SU-DHL-6 (cell line): Measurements from ENCODE around the gene TARBP1.

ENCODE experiments used
- H2AFZ ChIP-seq: fragments of 200-600 bp; sonication (generic); 2 replicates; pipeline ENCODE4 v1.6.1; 2014; ENCODE audit warnings: low read depth, mild to moderate bottlenecking, moderate library complexity, mixed read lengths, antibody characterized with exemption, low read length; ENCODE audit not compliant: severe bottlenecking
- H3F3A ChIP-seq: fragments of 200-600 bp; shearing (Covaris generic); 2 replicates; pipeline ENCODE4 v1.6.0; 2016; ENCODE audit warnings: antibody characterized with exemption, mild to moderate bottlenecking; ENCODE audit not compliant: insufficient read depth
- H3K27ac ChIP-seq: fragments of 200-600 bp; sonication (generic); 2 replicates; pipeline ENCODE4 v1.5.1; 2016; ENCODE audit warnings: low read depth, mild to moderate bottlenecking, low read length, moderate library complexity, mixed read lengths
- H3K27me3 ChIP-seq: fragments of 200-600 bp; sonication (generic), shearing (Covaris generic); 2 replicates; pipeline ENCODE4 v1.6.0; 2014; ENCODE audit warnings: mild to moderate bottlenecking, low read length
- H3K36me3 ChIP-seq: fragments of 200-600 bp; sonication (generic); 2 replicates; pipeline ENCODE4 v1.6.1; 2014; ENCODE audit warnings: mild to moderate bottlenecking, low read length, mixed read lengths
- H3K4me2 ChIP-seq: fragments of 300-600, 200-600 bp; shearing (Covaris generic), sonication (generic); 2 replicates; pipeline ENCODE4 v1.6.0; 2014; ENCODE audit warnings: low read length, low read depth, mild to moderate bottlenecking; ENCODE audit not compliant: poor library complexity, severe bottlenecking
- H3K4me3 ChIP-seq: fragments of 200-600 bp; sonication (generic); 2 replicates; pipeline ENCODE4 v1.5.1; 2014; ENCODE audit warnings: antibody characterized with exemption, low read length, mild to moderate bottlenecking, mixed read lengths; ENCODE audit not compliant: insufficient read depth, poor library complexity, severe bottlenecking
- H3K79me2 ChIP-seq: fragments of 200-600 bp; sonication (generic); 2 replicates; pipeline ENCODE4 v1.6.1; 2014; ENCODE audit warnings: mild to moderate bottlenecking, low read length, moderate library complexity; ENCODE audit not compliant: insufficient read depth
- H3K9ac ChIP-seq: fragments of 200-600 bp; sonication (generic); 2 replicates; pipeline ENCODE4 v1.7.0; 2014; ENCODE audit warnings: mild to moderate bottlenecking, low read length
- H3K9me2 ChIP-seq: fragments of 200-600 bp; sonication (generic); replicated peaks from 2 replicates; pipeline ENCODE4 v1.6.1; 2014; ENCODE audit warnings: low read length; ENCODE audit not compliant: insufficient read depth
- H3K9me3 ChIP-seq: fragments of 200-600 bp; sonication (generic); 2 replicates; pipeline ENCODE4 v1.6.1; 2014; ENCODE audit warnings: low read length, mixed read lengths; ENCODE audit not compliant: insufficient read depth
- H4K20me1 ChIP-seq: fragments of 200-600 bp; sonication (generic); 2 replicates; pipeline ENCODE4 v1.6.1; 2014; ENCODE audit warnings: low read depth, mild to moderate bottlenecking, antibody characterized with exemption, low read length, moderate library complexity, mixed read lengths
- CTCF ChIP-seq: fragments of 200-600 bp; sonication (generic); IDR thresholded peaks from one replicate; pipeline ENCODE4 v1.5.1; 2017; ENCODE audit warnings: antibody characterized with exemption, mild to moderate bottlenecking, low read length, moderate library complexity; ENCODE audit not compliant: insufficient read depth, poor library complexity, severe bottlenecking
- EZH2phosphoT487 ChIP-seq: fragments of 200-600 bp; sonication (generic), shearing (Covaris generic); conservative IDR thresholded peaks from 2 replicates; pipeline ENCODE4 v1.6.1; 2018; ENCODE audit warnings: mild to moderate bottlenecking, antibody characterized with exemption, low read length, moderate library complexity, mixed read lengths

The TARBP1 gene

GRCh38 chr1:234477386-234478151 is 1.4 kb downstream of the TARBP1 start:
- no peaks in the 10 kb centered on the region for H3K9me3 ChIP-seq
- no peaks in the 10 kb centered on the region for H3K27me3 ChIP-seq
- H3F3A ChIP-seq: no peaks in the 10 kb centered on the region; the same call in none of the 2 replicates
- H3K27ac ChIP-seq: peak overlapping the region; percentile 84
- peak overlapping the region; percentile 65 for H3K9ac ChIP-seq
- H3K4me3 ChIP-seq: peak overlapping the region; percentile 80
- peak overlapping the region; percentile 22 for H2AFZ ChIP-seq
- TF ChIP-seq CTCF: no peak
- TF ChIP-seq EZH2phosphoT487: no peak
- no peaks in the 10 kb centered on the region for H4K20me1 ChIP-seq
- no peaks in the 10 kb centered on the region for H3K9me2 ChIP-seq
- H3K36me3 ChIP-seq: no peaks in the 10 kb centered on the region
- H3K79me2 ChIP-seq: peaks cover 53% of the 10 kb centered on the region
- H3K4me2 ChIP-seq: peak overlapping the region; percentile 87

- peak overlapping the region; percentile 87 for H3K4me2 ChIP-seq
- H3K9me2 ChIP-seq: no peaks in the 10 kb centered on the region
- H4K20me1 ChIP-seq: no peaks in the 10 kb centered on the region
- H2AFZ ChIP-seq: peak overlapping the region; percentile 1
- peak overlapping the region; percentile 15 for H3K4me3 ChIP-seq
- H3K9me3 ChIP-seq: no peaks in the 10 kb centered on the region
- H3K9ac ChIP-seq: peak overlapping the region; percentile 19; the same call in 1 of the 2 replicates
- H3K27ac ChIP-seq: peak overlapping the region; percentile 30
- peaks cover under 1% of the 10 kb centered on the region; the same call in 1 of the 2 replicates for H3K36me3 ChIP-seq
- peaks cover 54% of the 10 kb centered on the region for H3K79me2 ChIP-seq
- H3K27me3 ChIP-seq: no peaks in the 10 kb centered on the region
- H3F3A ChIP-seq: no peaks in the 10 kb centered on the region; the same call in none of the 2 replicates
- TF ChIP-seq EZH2phosphoT487 (no peak), CTCF (no peak)
Observed at GRCh38 chr1:234476172-234476571, 2.8 kb downstream of the TARBP1 start.

GRCh38 chr1:234475167-234475793 is 3.7 kb downstream of the TARBP1 start:
- Histone ChIP-seq H3K27me3 (no peaks in the 10 kb centered on the region), H3K4me3 (no peak overlapping the region), H3K79me2 (peaks cover 56% of the 10 kb centered on the region), H3K9me2 (no peaks in the 10 kb centered on the region), H3F3A (no peaks in the 10 kb centered on the region; the same call in none of the 2 replicates), H3K36me3 (peaks cover 3% of the 10 kb centered on the region; the same call in 1 of the 2 replicates), H3K4me2 (peak overlapping the region; percentile 87), H3K9me3 (no peaks in the 10 kb centered on the region), H2AFZ (no peak overlapping the region), H3K27ac (peak overlapping the region; percentile 30), H3K9ac (peak overlapping the region; percentile 19; the same call in 1 of the 2 replicates), H4K20me1 (no peaks in the 10 kb centered on the region)
- TF ChIP-seq CTCF (no peak), EZH2phosphoT487 (no peak)
